Stomach smooth muscle (tissue), 2 donors: ENCODE measurements around the gene CD27.
A peak's percentile ranks its signal among the peaks of the same experiment; 100 is the strongest.
"Not testable (repeated sequence)": the region's sequence is repeated elsewhere in the genome, so short reads cannot be mapped to it uniquely, and the experiment has no call there.

Source experiments
- H3K27ac ChIP-seq: one replicate; pipeline ENCODE4 v1.7.0; 2013; ENCODE audit warnings: mild to moderate bottlenecking, low read length, inconsistent platforms
- H3K27me3 ChIP-seq, 2 donors: one replicate each; pipeline ENCODE4 v1.7.0; 2013; ENCODE audit warnings: low read length in 2 of 2; ENCODE audit not compliant: insufficient read depth in 2 of 2, control insufficient read depth in 1 of 2
- H3K36me3 ChIP-seq, 2 donors: one replicate each; pipeline ENCODE4 v1.7.0; 2013; ENCODE audit warnings: low read length in 2 of 2; ENCODE audit not compliant: control insufficient read depth in 2 of 2, insufficient read depth in 2 of 2
- H3K4me1 ChIP-seq: one replicate; pipeline ENCODE4 v1.7.0; 2013; ENCODE audit warnings: low read length; ENCODE audit not compliant: control insufficient read depth, insufficient read depth
- H3K4me3 ChIP-seq, 2 donors: one replicate each; pipeline ENCODE4 v1.7.0; 2013; ENCODE audit warnings: low read length in 2 of 2
- H3K9ac ChIP-seq, 2 donors: one replicate each; pipeline ENCODE4 v1.7.0; 2013; ENCODE audit warnings: low read length in 2 of 2, mild to moderate bottlenecking in 1 of 2
- H3K9me3 ChIP-seq, 2 donors: one replicate each; pipeline ENCODE4 v1.7.0; 2013; ENCODE audit warnings: low read length in 2 of 2; ENCODE audit not compliant: control insufficient read depth in 2 of 2
- donor health status: healthy.
- donor health status: Pancreatic carcinoma.

Gene CD27

DNA sequence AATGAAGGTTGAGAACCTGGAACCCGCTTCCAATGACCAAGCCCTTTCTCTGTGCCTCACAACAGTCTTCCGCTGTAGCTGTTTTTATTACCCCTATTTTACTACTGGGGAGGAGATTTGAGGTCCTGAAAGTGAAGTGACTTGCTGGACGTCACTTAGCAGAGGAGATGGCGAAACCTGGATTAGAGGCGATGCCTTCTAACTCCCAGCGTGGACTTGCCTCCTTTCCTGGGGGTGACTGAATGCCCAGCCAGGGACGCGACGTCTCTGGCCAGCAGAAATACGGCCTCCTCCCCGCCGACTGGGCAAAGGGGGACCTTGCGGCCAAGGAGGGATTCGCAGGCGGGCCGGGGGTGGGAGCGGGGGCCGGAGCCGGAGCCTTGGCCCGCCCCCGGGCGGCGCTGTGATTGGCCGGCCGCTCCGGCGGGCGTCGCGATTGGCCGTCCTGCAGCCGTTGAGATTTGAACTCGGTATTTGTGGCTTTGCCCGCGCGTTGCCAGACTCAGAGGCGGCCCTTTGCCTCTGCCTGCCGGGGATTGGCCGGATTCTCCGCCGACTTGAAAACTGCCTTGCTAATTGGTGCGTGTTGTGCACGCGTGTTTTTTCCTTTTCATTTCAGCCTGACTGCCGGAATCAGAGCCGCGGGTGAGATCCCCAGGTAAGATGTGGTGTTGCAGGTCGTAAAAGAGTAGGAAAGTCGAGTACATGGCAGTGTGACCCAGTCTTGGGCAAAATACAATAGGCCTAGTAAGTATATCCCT, 48.9 kb downstream of the CD27 start, which contains the start of gene NCAPD2:
Gene NCAPD2 (plus strand): TSS at position 606 of the 761 bp plus-strand sequence. CDS start 997 bp downstream, outside the sequence.
- H3K27me3 ChIP-seq = no peaks in the 10 kb centered on the region
- H3K9me3 ChIP-seq = no peaks in the 10 kb centered on the region
- peak within 1 kb of the TSS; percentile 95 to 98 for H3K4me3 ChIP-seq
- peak within 1 kb of the TSS; percentile 91 to 99 for H3K9ac ChIP-seq
- H3K36me3 ChIP-seq = peaks cover 0 to 2% of the 10 kb centered on the region in 2 donors
- H3K27ac ChIP-seq = peak within 1 kb of the TSS; percentile 98
- H3K4me1 ChIP-seq = peaks cover 12% of the 10 kb centered on the region

DNA sequence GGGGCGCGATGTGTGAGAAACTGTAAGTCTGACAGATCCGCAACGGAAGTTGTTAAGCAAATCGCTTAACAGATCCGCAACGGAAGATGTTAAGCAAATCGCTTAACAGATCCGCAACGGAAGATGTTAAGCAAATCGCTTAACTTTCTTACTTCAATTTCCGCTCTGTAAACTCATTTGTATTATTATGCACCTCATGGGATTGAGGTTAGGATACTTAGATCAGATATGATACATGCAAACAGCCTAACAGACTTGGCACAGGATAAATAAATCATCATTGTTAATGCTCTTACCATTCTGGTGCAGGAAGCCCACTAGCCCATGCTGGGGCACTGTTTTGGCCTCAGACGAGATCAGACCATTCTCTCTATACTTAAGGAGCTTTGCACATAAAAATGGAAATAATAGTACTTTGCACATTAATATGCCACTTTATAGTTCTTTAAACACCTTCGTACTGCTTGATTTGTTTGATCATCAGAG, 49.5 kb downstream of the CD27 start:
- Histone ChIP-seq H3K27me3 (no peaks in the 10 kb centered on the region), H3K36me3 (peaks cover 0 to 2% of the 10 kb centered on the region in 2 donors), H3K9me3 (no peaks in the 10 kb centered on the region), H3K4me1 (peaks cover 12% of the 10 kb centered on the region), H3K4me3 (peak overlapping the region; percentile 94 to 98), H3K27ac (peak overlapping the region; percentile 98), H3K9ac (peak overlapping the region; percentile 21 to 58)

DNA sequence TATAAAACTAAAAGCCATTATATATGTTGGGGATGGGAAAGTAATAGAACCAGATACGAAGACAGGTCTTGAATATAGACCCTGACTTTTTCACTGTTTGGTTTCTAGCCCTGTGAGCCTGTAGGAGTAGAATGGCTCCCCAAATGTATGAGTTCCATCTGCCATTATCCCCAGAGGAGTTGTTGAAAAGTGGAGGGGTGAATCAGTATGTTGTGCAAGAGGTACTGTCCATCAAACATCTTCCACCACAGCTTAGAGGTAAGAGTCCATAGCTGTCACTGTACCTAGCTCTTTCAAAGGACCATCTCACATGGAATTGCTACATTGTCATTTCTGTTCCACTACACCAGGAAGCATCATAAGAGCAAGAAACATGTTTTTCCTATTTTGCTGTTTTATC, 50.2 kb downstream of the CD27 start:
- peaks cover 0 to 2% of the 10 kb centered on the region in 2 donors for H3K36me3 ChIP-seq
- H3K4me1 ChIP-seq = peaks cover 12% of the 10 kb centered on the region
- H3K9me3 ChIP-seq = no peaks in the 10 kb centered on the region
- H3K9ac ChIP-seq = no peak overlapping the region
- H3K27ac ChIP-seq = no peak overlapping the region
- peak overlapping the region in 1 of 2 donors; percentile 98 for H3K4me3 ChIP-seq
- no peaks in the 10 kb centered on the region for H3K27me3 ChIP-seq

DNA sequence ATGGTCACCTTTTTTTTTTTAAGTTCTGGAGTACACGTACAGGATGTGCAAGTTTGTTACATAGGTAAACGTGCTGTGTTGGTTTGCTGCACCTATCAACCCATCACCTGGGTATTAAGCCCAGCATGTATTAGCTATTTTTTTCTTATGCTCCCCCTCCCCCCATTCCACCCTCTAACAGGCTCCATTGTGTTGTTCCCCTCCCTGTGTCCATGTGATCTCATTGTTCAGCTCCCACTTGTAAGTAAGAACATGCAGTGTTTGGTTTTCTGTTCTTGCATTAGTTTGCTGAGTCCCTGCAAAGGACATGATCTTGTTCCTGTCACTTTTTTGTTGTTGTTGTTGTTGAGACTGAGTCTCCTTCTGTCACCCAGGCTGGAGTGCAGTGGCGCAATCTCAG, 52.5 kb downstream of the CD27 start:
- H3K36me3 ChIP-seq, H3K27me3 ChIP-seq, H3K9ac ChIP-seq, H3K4me1 ChIP-seq, H3K27ac ChIP-seq, H3K4me3 ChIP-seq, H3K9me3 ChIP-seq: not testable (repeated sequence)

DNA sequence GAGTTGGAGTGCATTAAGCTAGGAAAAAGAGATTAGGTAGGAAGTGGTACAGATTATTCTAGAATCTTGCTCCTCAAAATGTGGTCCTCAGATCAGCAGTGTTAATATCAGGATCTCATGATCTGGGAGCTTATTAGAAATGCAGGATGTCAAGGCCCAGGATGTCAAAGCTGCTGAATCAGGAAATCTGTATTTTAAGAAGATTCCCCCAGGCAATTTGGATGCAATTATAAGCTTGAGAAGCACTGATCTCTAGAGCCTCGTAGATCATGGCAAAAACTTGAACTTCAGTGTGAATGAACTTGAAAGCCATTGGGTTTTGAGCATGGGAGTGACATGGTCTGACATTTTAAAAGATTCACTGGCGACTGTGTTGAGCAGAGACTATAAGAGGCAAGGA, 55.7 kb downstream of the CD27 start:
- no peaks in the 10 kb centered on the region for H3K36me3 ChIP-seq
- H3K27me3 ChIP-seq = no peaks in the 10 kb centered on the region

More for the DNA sequence above, 55.7 kb downstream of the CD27 start:
- Histone ChIP-seq H3K4me1 (no peaks in the 10 kb centered on the region), H3K4me3 (no peak overlapping the region), H3K27ac (no peak overlapping the region), H3K9me3 (no peaks in the 10 kb centered on the region), H3K9ac (no peak overlapping the region)
